T-helper 2 cell treated with Interferon-gamma antibody and Interleukin-4, amounts not matched to agents 5 μg/mL and 100 μg/mL, for 36 hours (primary cell): Measurements from ENCODE around the gene MATN4.

Source experiments
- DNase-seq: peaks from one replicate; pipeline ENCODE4 v3.0.0; 2021; ENCODE audit warnings: low spot score
- H3K27ac Mint-ChIP-seq: one replicate; pipeline ENCODE4 v1.8.0; 2021; ENCODE audit warnings: mild to moderate bottlenecking, mixed read lengths
- H3K27me3 Mint-ChIP-seq: one replicate; pipeline ENCODE4 v1.8.0; 2021; ENCODE audit warnings: low read depth, mixed read lengths
- H3K36me3 Mint-ChIP-seq: one replicate; pipeline ENCODE4 v1.8.0; 2021; ENCODE audit warnings: low read depth, mixed read lengths
- H3K4me1 Mint-ChIP-seq: one replicate; pipeline ENCODE4 v1.8.0; 2021; ENCODE audit warnings: low read depth, mixed read lengths
- H3K4me3 Mint-ChIP-seq: one replicate; pipeline ENCODE4 v1.8.0; 2022; ENCODE audit warnings: mild to moderate bottlenecking, moderate library complexity, mixed read lengths
- H3K9me3 Mint-ChIP-seq: one replicate; pipeline ENCODE4 v1.8.0; 2021; ENCODE audit warnings: mixed read lengths

The MATN4 gene

DNA sequence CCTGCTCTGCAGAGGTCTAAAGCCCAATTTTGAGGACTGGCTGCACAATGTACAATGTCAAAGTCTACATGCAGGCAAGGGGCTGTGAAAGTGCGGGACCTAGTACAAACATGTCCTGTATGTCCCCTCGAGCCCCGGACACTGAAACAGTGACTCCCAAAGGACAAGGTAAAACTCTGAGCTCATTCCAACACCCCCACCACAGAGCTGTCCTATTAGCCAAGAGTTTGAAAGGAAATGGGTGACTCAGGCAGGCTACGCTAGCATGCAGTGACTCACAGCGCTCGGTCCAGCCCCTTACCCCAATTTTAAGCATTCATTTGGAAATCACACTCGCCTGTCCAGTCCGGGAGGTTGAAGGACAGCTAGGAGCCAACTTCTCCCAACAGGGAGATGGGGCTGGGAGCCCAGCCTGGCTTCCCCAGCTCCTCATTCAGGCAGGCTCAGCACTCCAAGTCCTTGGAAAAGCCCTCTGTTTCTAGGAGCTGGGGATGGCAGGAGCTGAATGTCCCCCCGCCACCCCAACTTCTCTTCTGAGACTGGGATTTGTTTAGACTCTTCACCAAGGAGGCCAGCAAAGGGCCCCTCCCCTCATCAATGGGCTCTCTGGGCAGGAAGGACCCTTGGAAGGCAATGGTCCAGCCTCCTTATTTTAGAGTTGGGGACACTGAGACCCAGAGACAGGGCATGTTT, 36.2 kb upstream of the MATN4 start:
- Mint-ChIP-seq H3K9me3 (no peaks in the 10 kb centered on the region), H3K27ac (no peak overlapping the region), H3K27me3 (no peaks in the 10 kb centered on the region), H3K36me3 (peaks cover 2% of the 10 kb centered on the region), H3K4me1 (peaks cover 40% of the 10 kb centered on the region), H3K4me3 (no peak overlapping the region)
- peak; percentile 21 for DNase-seq

DNA sequence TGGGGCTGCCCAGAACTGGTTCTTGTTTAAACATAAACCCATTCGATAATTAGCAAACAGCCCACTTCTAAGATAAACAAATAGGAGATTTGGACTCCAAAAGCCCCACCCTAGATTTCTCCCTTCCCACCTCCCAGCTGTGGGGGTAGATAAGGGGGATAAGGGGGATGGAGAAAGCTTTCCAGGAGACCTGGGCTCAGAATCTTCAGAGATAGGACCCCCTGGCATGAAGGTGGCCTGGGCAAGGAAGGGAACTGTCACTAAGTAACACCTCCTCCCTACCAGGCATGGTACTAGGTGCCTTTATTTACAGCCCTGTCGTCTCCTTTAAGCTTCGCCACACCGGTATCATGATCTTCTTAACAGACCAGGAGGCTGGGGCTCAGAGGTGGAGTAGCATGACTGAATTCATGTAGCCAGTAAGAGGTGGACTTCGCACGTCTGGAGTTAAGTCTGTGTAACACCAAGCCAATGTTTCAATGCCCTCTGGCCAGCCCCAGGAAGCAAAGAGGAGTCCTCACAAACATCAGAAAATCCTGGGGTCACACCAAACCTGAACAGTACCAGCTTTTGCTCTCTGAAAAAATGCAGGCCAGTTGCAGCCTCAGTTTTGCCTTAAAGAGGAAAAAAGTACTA, 35.6 kb upstream of the MATN4 start:
- Mint-ChIP-seq H3K27ac (no peak overlapping the region), H3K27me3 (no peaks in the 10 kb centered on the region), H3K36me3 (peaks cover 2% of the 10 kb centered on the region), H3K4me3 (no peak overlapping the region), H3K4me1 (peaks cover 41% of the 10 kb centered on the region), H3K9me3 (no peaks in the 10 kb centered on the region)
- DNase-seq = no peak

DNA sequence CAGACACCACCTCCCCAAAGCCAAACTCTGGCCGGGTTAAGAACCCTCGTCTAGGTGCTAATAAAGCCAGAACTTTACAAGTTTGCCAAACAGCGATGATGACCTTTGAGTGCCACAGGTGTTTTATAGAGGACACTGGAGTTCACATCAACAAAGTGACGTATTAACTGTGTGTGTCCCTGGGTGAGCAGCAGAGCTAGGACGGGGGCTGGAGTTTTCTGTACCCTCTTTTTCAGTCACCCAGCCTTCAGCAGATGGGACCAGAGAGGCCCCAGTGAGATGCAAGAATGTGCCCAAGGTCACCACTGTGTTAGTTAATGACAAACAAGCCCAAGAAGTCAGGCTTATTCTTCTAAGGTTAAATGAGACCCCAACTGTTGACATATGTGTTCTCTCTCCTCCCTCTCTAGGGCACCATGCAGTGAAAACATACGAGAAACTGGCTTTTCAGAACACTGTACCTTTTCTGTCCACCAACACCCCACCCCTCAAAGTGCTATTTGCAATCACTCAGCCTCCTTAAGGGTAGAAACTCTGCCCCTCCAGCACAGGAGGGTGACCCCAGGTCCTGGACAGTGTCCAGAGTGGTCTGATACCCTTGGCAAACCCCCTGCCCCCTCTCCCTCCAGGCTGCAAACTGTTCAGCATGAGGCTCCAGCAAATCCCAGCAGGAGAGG, 34.9 kb upstream of the MATN4 start:
- Mint-ChIP-seq H3K27ac (no peak overlapping the region), H3K27me3 (no peaks in the 10 kb centered on the region), H3K36me3 (peaks cover 2% of the 10 kb centered on the region), H3K4me3 (no peak overlapping the region), H3K9me3 (no peaks in the 10 kb centered on the region), H3K4me1 (peaks cover 39% of the 10 kb centered on the region)
- DNase-seq = no peak

DNA sequence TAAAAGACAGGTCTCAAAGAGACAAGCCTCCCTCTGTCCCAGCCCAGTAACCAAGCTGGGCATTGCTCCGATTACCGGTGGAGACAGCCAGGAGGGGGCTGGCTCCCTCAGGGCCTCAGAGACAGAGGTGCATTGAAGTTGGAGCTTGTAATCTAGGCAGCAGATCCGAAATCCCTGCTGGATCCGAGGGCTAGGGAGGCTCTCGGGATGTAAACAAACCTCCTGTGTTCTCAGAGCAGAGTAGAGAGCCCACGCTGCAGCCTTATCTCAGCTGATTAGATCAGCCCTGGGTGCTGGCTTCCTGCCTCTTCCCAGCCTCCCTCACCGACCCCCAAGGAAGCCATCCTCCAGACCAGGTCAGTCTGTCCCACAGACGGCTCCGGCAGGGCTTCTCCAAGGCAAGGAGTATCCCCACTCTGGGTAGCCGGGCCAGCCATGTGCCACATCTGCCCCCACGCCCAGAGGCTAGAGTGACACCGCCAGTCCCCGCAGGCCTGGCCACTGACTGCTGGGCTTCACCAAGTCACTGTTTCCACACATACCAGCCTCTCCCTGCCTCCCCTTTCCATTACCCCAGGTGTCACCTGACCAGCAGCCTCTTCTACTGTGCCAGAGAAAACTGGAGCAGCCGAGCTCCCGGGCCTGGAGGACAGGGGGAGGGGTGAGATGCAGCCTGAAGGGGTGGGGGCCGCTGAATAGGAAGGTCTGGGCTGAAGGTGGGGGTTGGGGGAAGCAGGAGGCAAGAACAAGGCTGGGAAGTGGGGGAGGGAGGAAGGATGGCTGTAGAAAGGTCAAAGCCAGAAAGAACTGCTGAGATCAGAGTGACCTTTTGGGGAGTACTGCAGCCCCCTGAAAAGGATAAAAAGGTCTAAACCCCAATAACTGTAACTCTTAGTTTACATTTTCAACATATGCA, 34.1 kb upstream of the MATN4 start:
- Mint-ChIP-seq H3K36me3 (peaks cover 2% of the 10 kb centered on the region), H3K9me3 (no peaks in the 10 kb centered on the region), H3K4me1 (peaks cover 34% of the 10 kb centered on the region), H3K4me3 (no peak overlapping the region), H3K27ac (peak overlapping the region; percentile 10), H3K27me3 (no peaks in the 10 kb centered on the region)
- no peak for DNase-seq

DNA sequence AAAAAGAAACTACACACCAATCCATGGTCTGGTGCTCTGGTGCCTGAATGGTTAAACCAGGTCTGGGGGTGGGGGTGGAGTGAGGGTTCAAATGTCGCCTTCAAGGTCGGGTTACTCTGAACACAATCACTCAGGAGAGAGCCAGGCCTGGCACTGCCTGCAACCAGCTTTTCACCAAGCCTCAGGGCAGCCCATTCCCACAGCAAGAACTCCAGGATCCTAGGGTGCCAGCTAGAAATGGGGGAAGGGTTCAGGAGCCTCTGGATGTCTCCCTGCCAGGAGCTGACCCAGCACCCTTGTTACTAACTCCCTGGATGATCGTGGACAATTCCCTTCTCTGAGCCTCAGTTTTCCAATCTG, 33.5 kb upstream of the MATN4 start:
- no peak for DNase-seq
- H3K4me1 Mint-ChIP-seq = peaks cover 28% of the 10 kb centered on the region

DNA sequence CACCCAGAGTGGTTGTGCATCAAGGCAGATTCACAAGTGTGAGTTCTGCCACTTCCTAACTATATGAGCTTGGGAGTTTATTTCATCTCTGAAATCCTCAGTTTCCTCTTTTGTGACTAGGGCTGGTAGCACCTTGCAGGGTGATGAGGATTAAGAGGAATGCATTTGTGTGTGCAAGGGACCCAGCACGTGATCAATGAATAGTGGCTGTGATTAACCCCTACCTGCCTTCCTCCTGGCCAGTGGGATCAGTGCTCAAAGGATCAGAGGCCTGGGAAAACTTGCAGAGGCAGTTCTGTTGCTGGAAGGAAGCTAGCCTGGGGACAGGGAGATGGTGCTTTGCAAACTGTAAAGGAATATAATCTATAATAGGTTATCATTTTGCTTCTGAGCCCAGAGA, 32.9 kb upstream of the MATN4 start:
- Mint-ChIP-seq H3K36me3 (peaks cover 2% of the 10 kb centered on the region), H3K9me3 (no peaks in the 10 kb centered on the region), H3K27me3 (no peaks in the 10 kb centered on the region), H3K4me3 (no peak overlapping the region), H3K27ac (no peak overlapping the region), H3K4me1 (peaks cover 23% of the 10 kb centered on the region)
- no peak for DNase-seq

More for the DNA sequence above, 33.5 kb upstream of the MATN4 start:
- Mint-ChIP-seq H3K9me3 (no peaks in the 10 kb centered on the region), H3K27ac (peak overlapping the region; percentile 10), H3K4me3 (no peak overlapping the region), H3K27me3 (no peaks in the 10 kb centered on the region), H3K36me3 (peaks cover 2% of the 10 kb centered on the region)

DNA sequence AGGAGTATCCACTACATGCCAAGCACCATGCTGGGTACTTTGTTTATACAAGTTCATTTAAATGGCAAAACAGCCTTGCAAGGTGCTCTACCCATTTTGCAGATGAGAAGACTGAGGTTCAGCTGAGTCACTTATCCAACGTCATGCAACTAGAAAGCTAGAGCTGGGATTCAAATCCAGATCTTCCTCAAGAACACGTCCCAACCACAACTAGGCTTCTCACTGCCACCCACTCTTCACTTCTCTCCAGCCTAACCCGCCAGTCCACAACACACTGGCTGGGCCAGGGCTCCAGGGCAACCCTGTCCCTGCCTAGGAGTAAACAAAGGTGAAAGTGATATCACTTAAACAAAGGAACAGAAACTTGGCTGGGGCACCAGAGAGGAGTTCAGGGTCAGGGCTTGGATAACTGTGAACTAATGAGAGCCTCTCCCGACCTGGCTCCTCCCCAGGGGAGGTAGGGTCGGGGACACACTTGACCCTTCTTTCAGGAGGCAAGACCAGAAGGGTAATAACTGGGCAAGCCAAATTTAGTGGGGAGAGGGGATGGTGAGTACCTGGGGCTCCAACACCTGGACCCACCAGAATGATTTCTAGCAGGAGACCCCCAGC, 32.2 kb upstream of the MATN4 start:
- Mint-ChIP-seq H3K9me3 (no peaks in the 10 kb centered on the region), H3K36me3 (peaks cover 2% of the 10 kb centered on the region), H3K27me3 (no peaks in the 10 kb centered on the region), H3K4me3 (no peak overlapping the region), H3K27ac (no peak overlapping the region), H3K4me1 (peaks cover 17% of the 10 kb centered on the region)
- no peak for DNase-seq

DNA sequence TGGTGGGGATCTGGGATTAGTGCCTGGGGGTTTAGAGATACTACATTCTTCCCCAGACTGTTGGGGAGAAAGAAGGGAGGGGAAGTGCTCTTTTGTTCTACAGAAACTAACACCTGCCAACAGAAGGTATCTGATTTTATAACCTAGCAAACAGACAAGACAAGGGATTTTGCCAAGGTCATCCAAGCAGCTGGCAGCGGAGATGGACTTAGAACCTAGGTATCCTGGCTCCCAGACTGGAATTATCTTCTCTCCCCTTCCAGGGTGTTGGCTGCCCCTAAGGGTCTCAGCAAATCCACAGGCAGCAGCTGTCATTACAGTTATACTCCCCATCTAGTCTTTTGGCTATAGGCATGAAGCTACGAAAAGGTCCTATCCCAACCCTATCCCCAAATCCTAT, 31.7 kb upstream of the MATN4 start:
- no peaks in the 10 kb centered on the region for H3K9me3 Mint-ChIP-seq

DNA sequence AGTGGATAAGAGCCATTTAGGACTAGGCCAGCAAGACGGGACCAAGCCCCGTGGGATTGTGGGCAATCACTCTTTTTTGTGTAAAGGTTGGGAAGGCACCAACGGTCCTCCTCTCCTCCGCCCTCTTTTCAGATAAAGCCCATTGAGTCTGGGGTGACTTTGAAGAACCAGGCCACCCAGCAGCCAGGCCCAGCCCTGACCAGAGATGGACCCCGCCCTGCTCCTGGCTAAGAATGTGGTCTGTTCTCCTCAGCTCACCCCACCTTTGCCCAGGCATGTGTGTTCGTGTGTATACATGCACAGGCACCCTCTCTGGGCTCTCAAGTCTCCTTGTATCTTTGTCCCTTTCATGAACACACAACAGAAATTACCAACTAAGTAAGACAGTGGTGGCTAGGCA, 31.0 kb upstream of the MATN4 start:
- no peaks in the 10 kb centered on the region for H3K27me3 Mint-ChIP-seq
- no peaks in the 10 kb centered on the region for H3K9me3 Mint-ChIP-seq
- no peak for DNase-seq
- peaks cover 9% of the 10 kb centered on the region for H3K4me1 Mint-ChIP-seq
- H3K4me3 Mint-ChIP-seq = no peak overlapping the region
- H3K27ac Mint-ChIP-seq = no peak overlapping the region
- no peaks in the 10 kb centered on the region for H3K36me3 Mint-ChIP-seq

More for the DNA sequence above, 31.7 kb upstream of the MATN4 start:
- Mint-ChIP-seq H3K27me3 (no peaks in the 10 kb centered on the region), H3K27ac (no peak overlapping the region), H3K4me1 (peaks cover 14% of the 10 kb centered on the region), H3K4me3 (no peak overlapping the region), H3K36me3 (no peaks in the 10 kb centered on the region)
- no peak for DNase-seq

DNA sequence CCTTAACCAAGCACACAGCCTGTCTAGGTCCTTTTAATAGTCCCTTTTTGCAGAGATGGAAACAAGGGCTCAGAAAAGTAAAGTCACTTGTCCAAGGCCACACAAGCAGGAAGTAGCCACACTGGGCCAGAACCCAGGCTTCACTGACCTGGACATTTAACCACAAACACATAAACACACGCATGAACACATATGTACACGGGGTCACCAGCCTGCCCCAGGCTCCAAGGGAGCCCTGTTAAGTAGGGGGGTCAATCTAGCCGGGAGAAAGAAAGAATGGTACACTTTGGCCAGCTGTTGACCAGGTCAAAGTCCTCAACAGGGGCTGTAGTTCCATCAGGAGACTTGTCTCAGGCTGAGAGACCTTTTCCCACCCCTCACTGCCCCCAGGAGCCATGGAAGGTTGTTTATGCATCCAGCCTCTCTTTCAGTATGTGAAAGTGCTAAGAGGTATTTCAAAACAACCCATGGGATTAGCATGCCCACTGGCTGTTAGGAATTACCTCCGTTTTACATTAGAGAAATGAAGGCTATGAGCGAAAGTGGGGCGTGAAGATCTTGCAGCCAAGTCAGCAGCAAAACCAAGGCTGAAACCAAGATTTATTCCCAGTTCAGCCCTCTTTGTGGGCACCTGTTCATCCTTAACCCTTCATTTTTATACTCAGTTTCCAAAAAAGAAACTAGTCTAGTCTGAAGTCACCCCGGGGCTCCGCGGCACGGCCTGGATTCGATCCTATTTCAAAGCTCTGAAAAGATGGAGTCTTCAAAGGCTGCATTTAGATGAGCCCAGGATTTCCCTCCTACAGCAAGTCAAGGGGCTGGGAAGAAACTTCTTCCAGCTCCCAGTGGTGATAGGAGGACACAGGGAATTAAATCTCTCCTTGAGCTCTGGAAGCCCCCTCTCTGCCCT, 30.3 kb upstream of the MATN4 start:
- Mint-ChIP-seq H3K27me3 (no peaks in the 10 kb centered on the region), H3K27ac (no peak overlapping the region), H3K4me1 (peaks cover 8% of the 10 kb centered on the region), H3K9me3 (no peaks in the 10 kb centered on the region), H3K36me3 (no peaks in the 10 kb centered on the region), H3K4me3 (no peak overlapping the region)
- no peak for DNase-seq

DNA sequence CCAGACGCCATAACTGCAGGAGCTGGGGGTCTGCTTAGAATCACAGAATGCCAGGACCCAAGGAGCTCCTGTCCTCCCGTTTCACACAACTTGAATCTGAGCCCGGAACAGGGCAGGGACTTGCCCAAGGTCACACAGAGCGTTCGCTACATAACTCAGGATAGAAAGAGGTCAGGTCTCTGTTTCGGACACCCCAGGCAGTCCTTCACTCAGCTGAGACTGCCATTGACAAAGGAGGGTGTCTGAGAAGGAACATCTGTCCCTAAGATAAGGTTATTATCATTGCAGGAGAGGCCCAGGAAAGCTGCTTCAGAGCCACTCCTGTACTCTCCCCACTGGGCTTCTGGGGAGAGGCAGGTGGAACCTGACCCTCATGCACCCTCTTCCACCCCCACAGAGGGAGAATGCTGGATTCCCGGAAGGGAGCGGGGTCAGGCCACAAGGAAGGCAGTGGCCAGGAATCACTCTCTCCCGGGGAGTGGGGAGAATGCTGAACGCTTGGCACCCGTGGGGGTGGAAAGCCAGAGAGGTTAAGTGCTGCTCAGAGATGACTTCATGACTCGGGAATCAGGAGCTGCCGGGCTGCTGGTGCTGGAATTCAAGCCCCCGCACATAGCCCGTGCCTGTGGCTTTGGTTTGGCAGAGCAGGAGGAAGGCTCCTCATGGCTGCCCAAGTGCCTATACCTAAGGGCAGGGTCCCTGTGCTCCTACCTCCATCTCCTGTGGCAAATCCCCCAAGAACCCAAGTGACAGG, 29.4 kb upstream of the MATN4 start:
- no peaks in the 10 kb centered on the region for H3K9me3 Mint-ChIP-seq
- no peak overlapping the region for H3K4me3 Mint-ChIP-seq
- H3K4me1 Mint-ChIP-seq = peaks cover 8% of the 10 kb centered on the region
- no peaks in the 10 kb centered on the region for H3K36me3 Mint-ChIP-seq
- H3K27me3 Mint-ChIP-seq = no peaks in the 10 kb centered on the region
- DNase-seq = no peak
- H3K27ac Mint-ChIP-seq = no peak overlapping the region
